ENCODE data around the gene DCST1.

DCST1 gene

GRCh38 chr1:155014709-155015508 lies 18.7 kb upstream of the DCST1 start:
- no peak for DNase-seq

GRCh38 chr1:155015527-155016230 lies 17.9 kb upstream of the DCST1 start:
- no peak for DNase-seq

- no peak for DNase-seq
Observed at GRCh38 chr1:155016231-155016831, 17.3 kb upstream of the DCST1 start.

- DNase-seq = peak; percentile 51
Observed at GRCh38 chr1:155017041-155017945, 16.3 kb upstream of the DCST1 start.

- DNase-seq = no peak
Observed at GRCh38 chr1:155017946-155018316, 15.7 kb upstream of the DCST1 start.

GRCh38 chr1:155018617-155019348 lies 14.8 kb upstream of the DCST1 start:
- no peak for DNase-seq

- no peak for DNase-seq
Observed at GRCh38 chr1:155019377-155020245, 14.0 kb upstream of the DCST1 start.

GRCh38 chr1:155022136-155022926 lies 11.3 kb upstream of the DCST1 start:
- DNase-seq = no peak

- no peak for DNase-seq
Observed at GRCh38 chr1:155022927-155023236, 10.7 kb upstream of the DCST1 start.

GRCh38 chr1:155023627-155024026 lies 10.0 kb upstream of the DCST1 start:
- DNase-seq = no peak

- DNase-seq = no peak
Observed at GRCh38 chr1:155024315-155024714, 9.3 kb upstream of the DCST1 start.

- DNase-seq = no peak
Observed at GRCh38 chr1:155026154-155026553, 7.5 kb upstream of the DCST1 start.

GRCh38 chr1:155026588-155026987 lies 7.0 kb upstream of the DCST1 start:
- DNase-seq = no peak

GRCh38 chr1:155029513-155030242 lies 3.9 kb upstream of the DCST1 start:
- DNase-seq = no peak

GRCh38 chr1:155030243-155030795 lies 3.3 kb upstream of the DCST1 start:
- no peak for DNase-seq

- DNase-seq = no peak
Observed at GRCh38 chr1:155030899-155031298, 2.7 kb upstream of the DCST1 start.

- no peak for DNase-seq
Observed at GRCh38 chr1:155032886-155033285, 738 bp upstream of the DCST1 start.

- no peak for DNase-seq
Observed at GRCh38 chr1:155034318-155035208, 939 bp downstream of the DCST1 start.
